SK-N-MC (cell line): Measurements from ENCODE around the gene TMEM30B.
"Not testable (repeated sequence)": the region's sequence is repeated elsewhere in the genome, so short reads cannot be mapped to it uniquely, and the experiment has no call there.

ENCODE experiments used
- DNase-seq: peaks from one replicate; pipeline ENCODE4 v3.0.0-alpha.2; 2011; ENCODE audit warnings: low read depth, low spot score
- H3K27ac ChIP-seq: fragments of 200-600 bp; sonication (generic); 2 replicates; pipeline ENCODE4 v1.5.1; 2016; ENCODE audit warnings: mixed run types
- H3K36me3 ChIP-seq: fragments of 200-600 bp; sonication (generic); 2 replicates; pipeline ENCODE4 v1.6.1; 2017; ENCODE audit warnings: antibody characterized with exemption, low read length, mixed read lengths; ENCODE audit not compliant: insufficient read depth
- H3K4me3 ChIP-seq: fragments of 200-600 bp; sonication (generic); 2 replicates; pipeline ENCODE4 v1.5.1; 2016
- H3K9ac ChIP-seq: fragments of 200-600 bp; sonication (generic); 2 replicates; pipeline ENCODE4 v1.8.0; 2017; ENCODE audit warnings: mixed run types, mixed read lengths; ENCODE audit not compliant: insufficient read length
- H3K9me3 ChIP-seq: fragments of 200-600 bp; sonication (generic); 2 replicates; pipeline ENCODE4 v1.6.1; 2017; ENCODE audit warnings: low read depth, mild to moderate bottlenecking, antibody characterized with exemption, low read length, moderate library complexity, mixed read lengths
- EZH2 ChIP-seq: fragments of 200-600 bp; sonication (generic); IDR thresholded peaks from one replicate; pipeline ENCODE4 v1.6.1; 2017; ENCODE audit warnings: antibody characterized with exemption
- FOXP2 ChIP-seq: optimal IDR thresholded peaks from 2 replicates; pipeline ENCODE3; 2011; ENCODE audit warnings: mild to moderate bottlenecking, moderate library complexity; ENCODE audit not compliant: insufficient read depth; ENCODE audit errors: extremely low read length, control extremely low read depth
- POLR2AphosphoS5 ChIP-seq: IDR thresholded peaks from 2 replicates; pipeline ENCODE4 v1.6.1; 2012; ENCODE audit warnings: mild to moderate bottlenecking, low read depth, low read length, borderline replicate concordance

The TMEM30B gene

DNA sequence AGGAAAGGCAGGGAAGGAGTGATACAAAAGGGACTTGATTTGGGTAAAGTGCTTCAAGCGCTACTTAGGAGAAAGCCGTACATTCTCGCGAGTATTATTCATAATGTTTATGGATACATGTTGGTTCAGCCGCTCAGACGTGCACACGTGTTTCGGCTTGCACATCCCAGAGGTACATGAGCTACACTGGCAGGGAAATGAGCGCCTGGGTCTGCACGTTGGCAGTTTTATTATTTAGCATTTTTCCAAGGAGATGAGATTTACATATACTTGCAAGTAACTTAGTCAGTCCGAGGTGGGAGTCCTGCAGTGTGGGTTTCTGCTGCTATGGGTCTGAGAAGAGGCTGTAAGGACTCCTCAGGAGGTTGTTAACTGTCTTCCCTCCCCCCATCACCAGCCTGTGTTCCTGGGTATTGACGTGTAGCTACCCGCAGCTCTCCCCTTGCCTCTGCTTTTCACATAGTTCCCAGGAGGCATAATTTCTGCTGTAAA is 41.7 kb upstream of the TMEM30B start:
- TF ChIP-seq EZH2, result peak; percentile 25
- TF ChIP-seq POLR2AphosphoS5, result no peak
- TF ChIP-seq FOXP2, result no peak
- no peaks in the 10 kb centered on the region for H3K9me3 ChIP-seq
- no peaks in the 10 kb centered on the region for H3K36me3 ChIP-seq
- no peak overlapping the region for H3K4me3 ChIP-seq
- no peak overlapping the region for H3K27ac ChIP-seq
- H3K9ac ChIP-seq, result no peak overlapping the region
- no peak for DNase-seq

DNA sequence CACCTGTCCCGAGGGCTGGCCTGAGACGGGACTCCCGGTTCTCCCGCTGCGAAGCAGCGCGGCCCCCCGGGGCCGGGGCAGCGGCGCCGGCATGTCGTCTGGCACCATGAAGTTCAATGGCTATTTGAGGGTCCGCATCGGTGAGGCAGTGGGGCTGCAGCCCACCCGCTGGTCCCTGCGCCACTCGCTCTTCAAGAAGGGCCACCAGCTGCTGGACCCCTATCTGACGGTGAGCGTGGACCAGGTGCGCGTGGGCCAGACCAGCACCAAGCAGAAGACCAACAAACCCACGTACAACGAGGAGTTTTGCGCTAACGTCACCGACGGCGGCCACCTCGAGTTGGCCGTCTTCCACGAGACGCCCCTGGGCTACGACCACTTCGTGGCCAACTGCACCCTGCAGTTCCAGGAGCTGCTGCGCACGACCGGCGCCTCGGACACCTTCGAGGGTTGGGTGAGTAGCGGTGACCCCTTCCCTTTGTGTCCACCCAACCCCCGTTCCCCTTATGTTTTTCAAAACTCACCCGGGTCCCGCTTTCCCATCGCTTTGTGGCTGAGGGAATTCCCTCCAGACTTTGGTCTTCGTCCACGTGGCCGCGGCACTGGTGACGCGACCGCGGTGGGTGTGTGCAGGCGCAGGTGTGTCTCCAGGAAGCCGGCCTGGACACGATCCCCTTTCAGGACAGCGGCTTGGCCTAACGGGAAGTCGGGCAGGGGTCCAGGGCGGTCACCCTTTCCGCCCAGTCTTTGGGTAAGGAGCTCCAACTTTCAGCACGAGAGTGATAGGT is 41.1 kb upstream of the TMEM30B start:
- H3K36me3 ChIP-seq, result no peaks in the 10 kb centered on the region
- H3K4me3 ChIP-seq, result peak overlapping the region; percentile 78
- H3K27ac ChIP-seq, result no peak overlapping the region
- H3K9me3 ChIP-seq, result no peaks in the 10 kb centered on the region
- DNase-seq, result no peak
- TF ChIP-seq EZH2, result peak; percentile 38
- TF ChIP-seq FOXP2, result no peak
- no peak overlapping the region for H3K9ac ChIP-seq

DNA sequence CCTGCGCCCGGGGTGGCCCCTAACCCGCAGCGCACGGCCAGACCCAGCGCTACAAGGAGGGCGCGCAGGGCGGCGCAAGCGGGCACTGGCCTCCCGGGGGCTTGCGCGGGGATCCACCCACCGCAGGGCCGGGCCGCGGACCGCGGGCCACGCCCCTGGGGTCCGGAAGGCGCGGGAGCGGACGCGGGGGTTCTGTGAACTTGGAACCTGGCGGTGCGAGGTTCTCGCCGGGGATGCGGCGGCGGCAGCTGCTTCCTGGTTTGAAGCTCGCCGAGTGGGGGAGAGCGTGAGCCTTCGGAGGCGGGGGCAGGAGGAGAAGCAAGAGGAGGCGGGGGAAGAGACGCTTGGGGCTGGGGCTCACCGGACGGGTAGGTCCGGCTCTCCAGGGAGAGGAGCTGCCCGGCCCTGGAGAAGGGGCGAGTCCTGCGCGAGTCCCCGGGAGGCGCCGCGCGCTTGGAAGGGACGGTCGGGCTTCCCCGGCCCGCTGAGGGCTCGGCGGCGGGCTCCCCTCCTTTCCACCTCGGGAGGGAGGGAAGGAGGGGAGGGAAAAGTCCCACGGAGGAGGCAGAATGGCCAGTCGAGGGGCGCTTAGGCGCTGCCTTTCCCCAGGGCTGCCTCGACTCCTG is 40.4 kb upstream of the TMEM30B start, which contains the start of gene PRKCH:
TSS of gene PRKCH (plus strand) at position 195 of the 626 bp plus-strand sequence. CDS start 523 bp downstream, outside the sequence.
- H3K9me3 ChIP-seq, result no peaks in the 10 kb centered on the region
- H3K9ac ChIP-seq, result no peak within 1 kb of the TSS
- no peaks in the 10 kb centered on the region for H3K36me3 ChIP-seq
- no peak for DNase-seq
- H3K4me3 ChIP-seq, result peak within 1 kb of the TSS; percentile 78
- no peak within 1 kb of the TSS for H3K27ac ChIP-seq
- TF ChIP-seq EZH2 (no peak), FOXP2 (no peak), POLR2AphosphoS5 (no peak)

DNA sequence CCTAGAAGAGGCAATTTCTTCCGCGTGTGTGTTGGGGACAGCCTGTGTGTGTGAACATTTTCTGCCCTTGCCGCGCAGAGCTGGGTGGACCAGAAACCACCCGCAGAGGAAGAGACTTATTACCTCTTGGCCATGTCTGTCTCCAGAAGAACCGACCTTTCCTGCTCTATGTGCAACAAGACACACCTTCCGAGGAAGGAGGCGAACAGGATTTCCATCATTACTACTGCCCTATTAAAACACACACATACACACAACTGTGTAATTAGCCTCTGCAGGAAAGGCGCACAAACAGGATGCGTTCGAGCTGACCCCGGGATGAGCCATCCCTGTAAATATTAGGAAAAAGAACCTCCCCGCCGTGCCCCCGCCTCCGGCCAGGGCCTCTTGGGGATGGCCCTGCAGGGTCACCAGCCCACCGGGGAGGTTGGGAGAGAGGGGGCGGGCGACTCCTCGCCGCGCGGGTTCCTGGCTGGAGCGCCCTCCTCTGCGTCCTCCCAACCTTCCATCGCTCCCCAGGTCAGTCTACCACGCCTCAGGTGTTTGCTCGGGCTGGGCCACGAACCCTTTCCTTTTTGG is 39.8 kb upstream of the TMEM30B start:
- TF ChIP-seq POLR2AphosphoS5, result no peak
- TF ChIP-seq FOXP2, result no peak
- TF ChIP-seq EZH2, result no peak
- Histone ChIP-seq H3K4me3 (peak overlapping the region; percentile 78), H3K9ac (no peak overlapping the region), H3K27ac (no peak overlapping the region), H3K36me3 (no peaks in the 10 kb centered on the region), H3K9me3 (no peaks in the 10 kb centered on the region)
- no peak for DNase-seq

DNA sequence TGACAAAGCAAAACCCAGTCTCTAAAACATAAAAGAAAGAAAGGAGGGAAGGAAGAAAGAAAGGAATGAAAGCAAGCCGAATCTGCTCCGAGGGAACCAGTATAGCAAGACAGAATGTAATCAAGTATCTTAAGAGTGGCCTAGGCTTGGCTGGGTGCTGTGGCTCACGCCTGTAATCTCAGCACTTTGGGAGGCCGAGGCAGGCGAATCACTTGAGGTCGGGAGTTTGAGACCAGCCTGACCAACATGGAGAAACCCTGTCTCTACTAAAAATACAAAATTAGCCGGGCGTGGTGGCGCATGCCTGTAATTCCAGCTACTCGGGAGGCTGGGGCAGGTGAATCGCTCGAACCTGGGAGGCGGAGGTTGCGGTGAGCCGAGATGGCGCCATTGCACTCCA is 39.0 kb upstream of the TMEM30B start:
- not testable (repeated sequence) for H3K9me3 ChIP-seq, H3K9ac ChIP-seq, H3K4me3 ChIP-seq, H3K27ac ChIP-seq, DNase-seq, H3K36me3 ChIP-seq

DNA sequence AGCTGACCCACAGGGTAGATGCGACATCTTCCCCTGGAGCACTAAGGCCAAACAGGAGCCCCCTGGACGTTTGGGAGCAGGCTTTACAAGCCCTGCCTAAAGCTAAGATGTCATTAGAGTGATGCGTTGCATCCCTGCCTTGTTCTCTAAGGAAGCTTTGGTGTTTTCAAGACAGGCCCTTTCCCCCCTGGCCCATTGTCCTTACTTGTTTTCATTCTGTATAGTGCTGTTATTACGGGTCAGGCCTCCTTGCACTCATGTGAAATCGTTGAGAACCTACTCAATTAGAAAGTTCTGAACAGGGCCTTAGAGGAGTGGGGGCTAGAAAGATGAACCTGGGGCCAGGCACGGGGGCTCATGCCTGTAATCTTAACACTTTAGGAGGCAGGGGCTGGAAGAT is 38.6 kb upstream of the TMEM30B start:
- no peaks in the 10 kb centered on the region for H3K9me3 ChIP-seq
- no peak overlapping the region for H3K4me3 ChIP-seq
- H3K27ac ChIP-seq, result no peak overlapping the region
- TF ChIP-seq POLR2AphosphoS5 (no peak), FOXP2 (no peak), EZH2 (no peak)
- DNase-seq, result no peak
- no peaks in the 10 kb centered on the region for H3K36me3 ChIP-seq
- H3K9ac ChIP-seq, result no peak overlapping the region

DNA sequence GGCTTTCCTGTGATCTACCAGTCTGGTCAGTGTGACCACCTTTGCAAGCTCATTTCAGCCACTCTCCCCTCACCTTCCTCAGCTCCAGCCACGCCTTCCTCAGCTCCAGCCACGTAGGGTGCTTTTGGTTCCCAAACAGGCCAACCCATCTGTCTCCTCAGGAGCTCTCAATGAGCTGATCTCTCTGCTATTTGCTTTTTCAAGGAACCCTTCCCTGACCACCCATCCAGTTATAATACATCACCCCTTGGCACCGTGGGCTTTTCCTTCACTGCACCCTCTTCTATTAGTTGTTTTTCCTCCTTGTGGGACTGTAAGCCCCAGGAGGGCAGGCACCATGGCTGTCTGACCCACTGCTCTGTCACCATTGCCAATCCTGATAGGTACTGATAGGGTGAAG is 37.9 kb upstream of the TMEM30B start:
- Histone ChIP-seq H3K4me3 (no peak overlapping the region), H3K27ac (no peak overlapping the region), H3K36me3 (no peaks in the 10 kb centered on the region), H3K9ac (no peak overlapping the region), H3K9me3 (no peaks in the 10 kb centered on the region)
- TF ChIP-seq POLR2AphosphoS5 (no peak), EZH2 (no peak), FOXP2 (no peak)
- no peak for DNase-seq

DNA sequence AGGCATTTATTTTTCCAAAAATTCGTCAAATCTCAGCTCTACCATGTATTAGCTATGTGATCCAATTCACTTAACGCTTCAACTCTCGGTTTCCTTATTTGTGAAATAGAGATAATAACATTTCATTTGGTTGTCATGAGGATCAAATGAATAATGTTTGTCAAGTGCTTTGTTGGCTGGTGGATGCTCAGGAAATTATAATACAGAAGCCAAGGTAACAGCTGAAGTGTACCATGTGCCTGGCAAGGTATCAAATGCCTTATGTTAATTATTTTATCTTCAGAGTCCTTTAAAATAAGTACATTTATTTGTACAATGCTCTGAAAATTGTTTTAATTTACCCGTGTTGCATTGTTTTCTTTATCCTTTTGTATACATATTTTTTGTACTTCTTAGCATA is 34.2 kb upstream of the TMEM30B start:
- no peak overlapping the region for H3K9ac ChIP-seq
- TF ChIP-seq POLR2AphosphoS5, result no peak
- no peak for TF ChIP-seq EZH2
- TF ChIP-seq FOXP2, result no peak
- no peaks in the 10 kb centered on the region for H3K9me3 ChIP-seq
- H3K36me3 ChIP-seq, result no peaks in the 10 kb centered on the region
- no peak for DNase-seq
- H3K27ac ChIP-seq, result no peak overlapping the region
- no peak overlapping the region for H3K4me3 ChIP-seq

DNA sequence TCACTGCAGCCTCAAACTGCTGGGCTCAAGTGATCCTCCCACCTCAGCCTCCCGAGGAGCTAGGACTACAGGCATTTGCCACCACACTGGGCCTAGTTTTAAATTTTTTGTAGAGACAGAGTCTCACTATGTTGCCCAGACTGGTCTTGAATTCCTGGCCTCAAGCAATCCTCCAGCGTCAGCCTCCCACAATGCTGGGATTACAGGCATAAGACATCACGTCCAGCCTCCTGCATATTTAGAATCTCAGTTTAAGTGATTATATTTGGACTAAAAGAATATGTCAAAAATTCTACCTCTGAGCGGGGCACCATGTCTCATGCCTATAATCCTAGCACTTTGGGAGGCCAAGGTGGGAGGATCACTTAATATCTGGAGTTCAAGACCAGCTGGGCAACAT is 27.6 kb upstream of the TMEM30B start:
- H3K9me3 ChIP-seq, H3K4me3 ChIP-seq, H3K36me3 ChIP-seq, DNase-seq, H3K27ac ChIP-seq, H3K9ac ChIP-seq: not testable (repeated sequence)
